Ovary (tissue), 9 donors: ENCODE data around the gene ZNF598. TPM values are rescaled to one million over a fixed set of nuclear protein-coding genes. Genes with fewer than 3 reads are reported as not detected.

Experiments
- DNase-seq, 5 donors: peaks; one replicate each; pipeline ENCODE4 v3.0.0-alpha.2; 2019 to 2020
- H3K27ac ChIP-seq, 2 donors: fragments of 200-600 bp; one replicate each; pipeline versions ENCODE4 v1.5.1 to v1.8.0; 2019 to 2022
- H3K27me3 ChIP-seq: fragments of 200-600 bp; one replicate; pipeline ENCODE4 v1.8.0; 2022
- H3K36me3 ChIP-seq: fragments of 200-600 bp; sonication (generic); one replicate; pipeline ENCODE4 v1.5.1; 2019
- H3K4me1 ChIP-seq: one replicate; pipeline ENCODE4 v1.8.1; 2013; ENCODE audit warnings: mild to moderate bottlenecking, moderate library complexity; ENCODE audit not compliant: insufficient read depth
- H3K4me3 ChIP-seq: fragments of 200-600 bp; sonication (generic); one replicate; pipeline ENCODE4 v1.5.1; 2017
- H3K9me3 ChIP-seq, 2 donors: fragments of 200-600 bp in 1 of 2; sonication (generic) in 1 of 2; one replicate each; pipeline versions ENCODE4 v1.5.1 to v1.8.1; 2013 to 2019; ENCODE audit warnings: mild to moderate bottlenecking in 1 of 2, moderate library complexity in 1 of 2
- EP300 ChIP-seq: sonication (generic); formaldehyde crosslinking; IDR thresholded peaks from one replicate; pipeline ENCODE4 v1.6.1; 2017; ENCODE audit warnings: antibody characterized with exemption
- POLR2A ChIP-seq: fragments of 450-650 bp; IDR thresholded peaks from one replicate; pipeline ENCODE4 v1.6.1; 2017; ENCODE audit warnings: antibody characterized with exemption, mild to moderate bottlenecking, moderate library complexity
- WGBS, 3 donors: extraction: QIAGEN DNeasy Blood & Tissue Kit in 1 of 3; methylation state at CpG; one replicate each; pipeline versions ENCODE4 v1.1.5 to v1.1.7; 2013 to 2017; 5-methylcytosine and 5-hydroxymethylcytosine counted together
- intact Hi-C, 4 donors: fragments of 100-400 bp; cut with DNase I; formaldehyde crosslinking; loops; one replicate each; pipeline versions ENCODE4 v1.11.0 to v1.15.1; 2022 to 2023
- polyA plus RNA-seq, 2 donors: library from polyadenylated mRNA; stranded (reverse); fragments of 200-250 nt in 1 of 2; fragments of 350-450 nt in 1 of 2; fragmentation: Illumina TruSeq in 1 of 2; extraction: RNeasy Lipid Tissue Mini Kit (QIAGEN cat#74804) in 1 of 2; gene quantifications; one replicate each; pipeline ENCODE4 v1.2.3, GENCODE V29; 2013 to 2014
- total RNA-seq, 7 donors: library from RNA; depleted of rRNA in 2 of 7; stranded (reverse); fragments of >200 nt in 2 of 7; fragmentation: NEBNext Ultra II Directional in 3 of 7; extraction: Animal tissue kit (Norgen Biotek cat#: 25700) in 3 of 7; gene quantifications; one replicate each; pipeline versions ENCODE4 v1.1.0 to v1.2.4, GENCODE V29; 2016 to 2023
- TF ChIP-seq, protein P1 (sequence below), 3 donors: fragments of 450-650 bp in 2 of 3; fragments of 200-600 bp in 1 of 3; IDR thresholded peaks; one replicate each; pipeline versions ENCODE4 v1.5.1 to v1.8.0; 2016 to 2022; ENCODE audit warnings: antibody characterized with exemption in 3 of 3, mild to moderate bottlenecking in 1 of 3
- donor health status: DM: no; HTN: no; CAD: no; lungs with moderate emphysema.
- donor health status: DM: no; HTN: no; CAD: no.
- donor health status: Bipolar disorder and iron deficiency.
- donor health status: DM: yes; HTN: yes; CAD: no.
- donor health status: DM: no; HTN: no; CAD: no.
- donor health status: DM: yes; HTN: yes; CAD: no.

ZNF598 gene
- total and polyA plus RNA-seq, 9 donors: 0.95 to 44.5 (median 30.3) TPM

DNA sequence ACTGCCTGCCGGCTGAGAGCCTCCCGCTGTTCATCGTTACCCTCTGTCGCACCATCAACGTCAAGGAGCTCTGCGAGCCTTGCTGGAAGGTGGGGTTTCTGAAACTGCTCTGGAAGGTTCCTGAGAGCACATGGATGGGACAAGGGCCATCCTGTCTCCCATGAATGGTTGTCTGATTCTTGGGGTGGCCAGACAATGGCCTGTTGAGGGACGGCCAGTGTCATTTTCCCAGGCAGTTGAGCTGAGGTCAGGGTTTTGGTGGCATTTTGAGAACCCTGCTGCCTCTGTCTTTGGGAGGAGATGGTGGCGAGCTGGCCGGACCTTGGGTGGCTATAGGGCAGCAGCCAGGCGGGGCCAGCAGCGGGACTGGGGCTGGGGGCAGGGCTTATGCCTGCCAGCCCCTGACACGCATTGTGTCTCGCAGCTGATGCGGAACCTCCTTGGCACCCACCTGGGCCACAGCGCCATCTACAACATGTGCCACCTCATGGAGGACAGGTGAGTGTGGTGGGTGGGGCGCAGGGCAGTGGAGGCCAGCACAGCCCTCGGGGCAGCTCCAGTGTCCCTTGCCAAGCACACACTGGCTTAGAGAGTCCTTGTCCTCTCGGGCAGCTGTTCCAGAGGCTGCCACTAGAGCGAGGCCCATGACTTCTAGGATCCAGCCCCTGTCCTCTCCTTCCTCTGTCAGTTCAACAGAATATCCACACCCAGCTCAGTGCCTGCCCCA lies 47.2 kb upstream of the ZNF598 start:
- no peak overlapping the region for H3K4me3 ChIP-seq
- H3K27me3 ChIP-seq: no peaks in the 10 kb centered on the region
- no peak overlapping the region for H3K27ac ChIP-seq
- TF ChIP-seq, protein P1, sequence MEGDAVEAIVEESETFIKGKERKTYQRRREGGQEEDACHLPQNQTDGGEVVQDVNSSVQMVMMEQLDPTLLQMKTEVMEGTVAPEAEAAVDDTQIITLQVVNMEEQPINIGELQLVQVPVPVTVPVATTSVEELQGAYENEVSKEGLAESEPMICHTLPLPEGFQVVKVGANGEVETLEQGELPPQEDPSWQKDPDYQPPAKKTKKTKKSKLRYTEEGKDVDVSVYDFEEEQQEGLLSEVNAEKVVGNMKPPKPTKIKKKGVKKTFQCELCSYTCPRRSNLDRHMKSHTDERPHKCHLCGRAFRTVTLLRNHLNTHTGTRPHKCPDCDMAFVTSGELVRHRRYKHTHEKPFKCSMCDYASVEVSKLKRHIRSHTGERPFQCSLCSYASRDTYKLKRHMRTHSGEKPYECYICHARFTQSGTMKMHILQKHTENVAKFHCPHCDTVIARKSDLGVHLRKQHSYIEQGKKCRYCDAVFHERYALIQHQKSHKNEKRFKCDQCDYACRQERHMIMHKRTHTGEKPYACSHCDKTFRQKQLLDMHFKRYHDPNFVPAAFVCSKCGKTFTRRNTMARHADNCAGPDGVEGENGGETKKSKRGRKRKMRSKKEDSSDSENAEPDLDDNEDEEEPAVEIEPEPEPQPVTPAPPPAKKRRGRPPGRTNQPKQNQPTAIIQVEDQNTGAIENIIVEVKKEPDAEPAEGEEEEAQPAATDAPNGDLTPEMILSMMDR (IDR thresholded peaks at IDR 0.05): no peak
- TF ChIP-seq EP300: no peak
- no peak for TF ChIP-seq POLR2A
- no peaks in the 10 kb centered on the region for H3K9me3 ChIP-seq
- H3K4me1 ChIP-seq: no peaks in the 10 kb centered on the region
- H3K36me3 ChIP-seq: no peaks in the 10 kb centered on the region
- no peak for DNase-seq
- 82 to 89% (median 88%) methylated on average over 18 to 19 of the region's 19 CpGs for WGBS, 3 donors
- intact Hi-C loops: no loop called here

DNA sequence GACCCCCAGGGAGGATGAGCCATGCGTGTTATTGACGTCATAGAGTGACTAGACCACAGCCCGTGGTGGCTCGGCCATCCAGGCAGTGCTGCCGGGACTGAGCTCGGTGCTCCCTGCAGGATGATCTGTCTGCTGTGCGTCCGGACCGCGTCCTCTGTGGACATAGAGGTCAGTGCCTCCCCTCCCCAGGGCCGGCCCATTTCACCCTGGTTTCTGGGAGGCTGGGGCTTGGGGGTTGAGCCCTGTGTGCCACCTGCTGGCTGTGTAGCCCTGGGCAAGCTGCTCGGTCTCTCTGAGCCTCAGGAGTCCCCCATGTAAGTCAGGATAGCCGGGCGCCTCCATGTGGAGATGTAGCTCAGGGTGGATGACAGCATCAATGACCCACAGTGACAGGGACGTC lies 46.5 kb upstream of the ZNF598 start:
- H3K27me3 ChIP-seq: no peaks in the 10 kb centered on the region
- no peaks in the 10 kb centered on the region for H3K4me1 ChIP-seq
- no peaks in the 10 kb centered on the region for H3K36me3 ChIP-seq
- H3K27ac ChIP-seq: no peak overlapping the region
- no peaks in the 10 kb centered on the region for H3K9me3 ChIP-seq
- 67 to 71% (median 69%) methylated on average over 14 to 15 of the region's 15 CpGs for WGBS, 3 donors
- no peak overlapping the region for H3K4me3 ChIP-seq
- DNase-seq: no peak
- TF ChIP-seq, protein P1 (IDR thresholded peaks at IDR 0.05): no peak
- TF ChIP-seq EP300 (no peak), POLR2A (no peak)
- intact Hi-C loops: no loop called here

GRCh38 chr16:2054543-2055245 lies 45.1 kb upstream of the ZNF598 start:
- Histone ChIP-seq H3K4me1 (no peaks in the 10 kb centered on the region), H3K27ac (no peak overlapping the region), H3K9me3 (no peaks in the 10 kb centered on the region), H3K36me3 (no peaks in the 10 kb centered on the region), H3K27me3 (no peaks in the 10 kb centered on the region), H3K4me3 (no peak overlapping the region)
- no peak for DNase-seq
- intact Hi-C loops: no loop called here
- WGBS, 3 donors: 84 to 86% (median 85%) methylated on average over 28 to 29 of the region's 29 CpGs
- TF ChIP-seq EP300 (no peak), POLR2A (no peak)
- TF ChIP-seq, protein P1 (IDR thresholded peaks at IDR 0.05): no peak

DNA sequence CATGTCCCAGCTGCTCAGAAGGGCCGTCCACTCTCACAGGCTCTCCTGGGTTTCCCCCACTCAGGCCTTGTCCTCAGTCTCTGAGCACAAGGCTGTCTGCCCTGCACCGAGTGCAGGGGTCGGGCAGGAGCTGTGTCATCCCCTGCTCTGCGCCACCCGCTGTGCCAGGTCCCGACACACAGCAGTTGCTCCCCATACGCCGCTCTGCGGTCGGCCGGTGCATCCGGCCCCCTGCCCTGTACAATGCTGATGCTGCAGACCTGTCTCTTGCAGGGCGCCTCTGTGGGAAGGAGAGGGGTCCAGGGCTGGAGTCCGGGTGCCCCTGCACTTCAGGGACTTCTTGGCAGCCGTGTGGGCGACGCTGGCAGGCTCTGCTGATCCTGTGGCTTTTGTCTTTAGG lies 44.3 kb upstream of the ZNF598 start:
- no peak for DNase-seq
- Histone ChIP-seq H3K9me3 (no peaks in the 10 kb centered on the region), H3K4me1 (peaks cover 1% of the 10 kb centered on the region), H3K27me3 (no peaks in the 10 kb centered on the region), H3K27ac (no peak overlapping the region), H3K4me3 (no peak overlapping the region), H3K36me3 (no peaks in the 10 kb centered on the region)
- WGBS, 3 donors: 90 to 92% (median 91%) methylated on average over 17 of the region's 17 CpGs
- intact Hi-C loops: no loop called here
- TF ChIP-seq EP300 (no peak), POLR2A (no peak)
- TF ChIP-seq, protein P1 (IDR thresholded peaks at IDR 0.05): no peak
